OCI-LY3 (cell line): ENCODE results near the gene SHC2.

Experiments used
- H2AFZ ChIP-seq: fragments of 200-600, 300-600 bp; shearing (Covaris generic); 2 replicates; pipeline ENCODE4 v1.6.0; 2014; ENCODE audit warnings: antibody characterized with exemption, low read depth, low read length
- H3K27ac ChIP-seq: fragments of 200-600, 300-600 bp; sonication (generic); 2 replicates; pipeline ENCODE4 v1.5.1; 2014; ENCODE audit warnings: mild to moderate bottlenecking, low read length, moderate library complexity, mixed read lengths
- H3K27me3 ChIP-seq: fragments of 200-600, 300-600 bp; sonication (generic); 2 replicates; pipeline ENCODE4 v1.6.1; 2014; ENCODE audit warnings: low read depth, low read length, mixed read lengths
- H3K36me3 ChIP-seq: fragments of 200-600, 300-600 bp; sonication (generic); replicated peaks from 2 replicates; pipeline ENCODE3; 2014; ENCODE audit warnings: low read depth, low read length, mixed read lengths
- H3K4me1 ChIP-seq: fragments of 300-600, 200-600 bp; sonication (generic); 2 replicates; pipeline ENCODE4 v1.6.1; 2014; ENCODE audit warnings: low read length, mixed read lengths
- H3K4me2 ChIP-seq: fragments of 200-600, 300-600 bp; sonication (generic); 2 replicates; pipeline ENCODE4 v1.6.1; 2014; ENCODE audit warnings: low read length, mixed read lengths
- H3K4me3 ChIP-seq: fragments of 300-600, 200-600 bp; sonication (generic); 2 replicates; pipeline ENCODE4 v1.5.1; 2014; ENCODE audit warnings: antibody characterized with exemption, mild to moderate bottlenecking, low read length, moderate library complexity
- H3K79me2 ChIP-seq: fragments of 300-600, 200-600 bp; shearing (Covaris generic); 2 replicates; pipeline ENCODE4 v1.6.1; 2014; ENCODE audit warnings: mild to moderate bottlenecking, low read length, mixed read lengths
- H3K9ac ChIP-seq: fragments of 300-600, 200-600 bp; shearing (Covaris generic); 2 replicates; pipeline ENCODE4 v1.6.0; 2014; ENCODE audit warnings: mild to moderate bottlenecking, low read length, moderate library complexity
- H3K9me3 ChIP-seq: fragments of 200-600, 300-600 bp; shearing (Covaris generic); 2 replicates; pipeline ENCODE4 v1.6.1; 2014; ENCODE audit warnings: low read length, mixed read lengths; ENCODE audit not compliant: insufficient read depth
- H4K20me1 ChIP-seq: fragments of 200-600, 300-600 bp; sonication (generic); 2 replicates; pipeline ENCODE4 v1.6.1; 2016; ENCODE audit warnings: low read length, mixed read lengths; ENCODE audit not compliant: insufficient read depth
- CTCF ChIP-seq: fragments of 200-600, 300-600 bp; sonication (generic); IDR thresholded peaks from 2 replicates; pipeline ENCODE4 v1.5.1; 2014; ENCODE audit warnings: antibody characterized with exemption, low read length, low read depth
- EZH2phosphoT487 ChIP-seq: fragments of 200-600 bp; shearing (Covaris generic); IDR thresholded peaks from 2 replicates; pipeline ENCODE4 v1.6.1; 2018; ENCODE audit warnings: antibody characterized with exemption, mixed run types, low read depth

The SHC2 gene

GRCh38 chr19:439167-439900 is 21.5 kb downstream of the SHC2 start:
- no peak for TF ChIP-seq EZH2phosphoT487
- no peak for TF ChIP-seq CTCF
- no peaks in the 10 kb centered on the region for H3K27me3 ChIP-seq

DNA sequence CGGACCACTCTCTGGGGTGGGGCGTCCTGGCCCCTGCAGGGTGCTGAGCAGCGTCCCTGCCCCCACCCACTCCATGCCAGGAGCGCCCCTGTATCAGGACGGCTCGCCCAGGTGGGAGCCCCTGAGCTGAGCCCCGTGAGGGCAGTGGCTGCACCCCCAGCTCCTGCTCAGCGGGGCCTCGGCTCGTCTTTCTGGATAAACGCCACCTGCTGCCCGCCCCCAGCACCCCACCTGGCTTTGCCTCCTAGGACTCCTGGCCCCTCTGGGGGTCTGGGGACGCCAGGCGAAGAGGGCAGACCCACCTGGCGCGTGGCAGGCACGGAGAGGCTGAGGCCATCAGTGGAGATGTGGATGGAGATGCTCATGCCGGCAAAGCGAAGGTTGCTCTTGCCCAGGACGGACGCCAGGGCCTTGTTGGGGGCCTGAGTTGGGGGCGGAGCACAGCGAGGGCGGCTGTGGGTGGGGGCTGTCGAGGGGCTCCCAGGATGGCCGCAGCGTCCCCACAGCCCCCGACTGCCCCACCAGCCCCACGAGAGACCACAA is 22.3 kb downstream of the SHC2 start:
- Histone ChIP-seq H3K4me3 (no peak overlapping the region), H3K36me3 (no peaks in the 10 kb centered on the region), H3K4me1 (no peaks in the 10 kb centered on the region), H3K27ac (no peak overlapping the region), H3K4me2 (no peak overlapping the region), H3K27me3 (no peaks in the 10 kb centered on the region), H2AFZ (no peak overlapping the region), H4K20me1 (no peaks in the 10 kb centered on the region), H3K9me3 (no peaks in the 10 kb centered on the region), H3K9ac (no peak overlapping the region), H3K79me2 (no peaks in the 10 kb centered on the region)
- TF ChIP-seq EZH2phosphoT487 (no peak), CTCF (no peak)

More at GRCh38 chr19:439167-439900, 21.5 kb downstream of the SHC2 start:
- Histone ChIP-seq H3K36me3 (no peaks in the 10 kb centered on the region), H2AFZ (no peak overlapping the region), H3K79me2 (no peaks in the 10 kb centered on the region), H3K4me3 (no peak overlapping the region), H3K4me1 (no peaks in the 10 kb centered on the region), H3K9ac (no peak overlapping the region), H4K20me1 (no peaks in the 10 kb centered on the region), H3K9me3 (no peaks in the 10 kb centered on the region), H3K4me2 (no peak overlapping the region), H3K27ac (no peak overlapping the region)

- no peak overlapping the region for H3K27ac ChIP-seq
- H3K36me3 ChIP-seq, result no peaks in the 10 kb centered on the region
- H2AFZ ChIP-seq, result no peak overlapping the region
- H3K79me2 ChIP-seq, result no peaks in the 10 kb centered on the region
- H3K27me3 ChIP-seq, result no peaks in the 10 kb centered on the region
- no peaks in the 10 kb centered on the region for H3K4me1 ChIP-seq
- H3K9me3 ChIP-seq, result no peaks in the 10 kb centered on the region
- no peak overlapping the region for H3K4me2 ChIP-seq
- H3K9ac ChIP-seq, result no peak overlapping the region
- H4K20me1 ChIP-seq, result no peaks in the 10 kb centered on the region
- H3K4me3 ChIP-seq, result no peak overlapping the region
- TF ChIP-seq CTCF, result no peak
- no peak for TF ChIP-seq EZH2phosphoT487
These were observed 23.8 kb downstream of the SHC2 start for GRCh38 chr19:437041-437440.

DNA sequence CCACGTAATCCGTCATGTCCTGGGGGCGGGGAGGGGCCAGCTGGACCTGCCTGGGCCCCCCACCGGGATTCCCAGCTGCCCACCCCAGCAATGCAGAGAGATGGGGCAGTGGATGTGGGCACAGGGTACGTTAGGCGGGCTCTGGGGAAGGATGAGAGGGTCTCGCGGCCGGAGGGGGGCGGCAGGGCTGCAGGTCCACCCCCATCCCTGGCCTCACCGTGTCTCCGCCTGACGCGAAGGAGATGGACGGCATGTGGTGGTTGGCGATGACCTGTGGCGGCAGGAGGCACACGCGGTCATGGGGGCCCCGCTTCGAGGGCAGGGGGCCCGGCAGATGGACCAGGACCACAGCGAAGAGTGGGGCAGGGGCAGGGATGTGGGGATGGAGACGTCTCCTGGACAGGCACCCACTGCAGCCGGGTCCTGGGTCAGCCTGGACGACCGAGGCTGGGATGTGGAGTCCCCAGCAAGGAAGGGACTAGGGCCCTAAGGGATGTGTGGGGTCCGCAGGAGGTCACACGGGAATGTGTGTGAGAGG is 24.4 kb downstream of the SHC2 start:
- Histone ChIP-seq H2AFZ (no peak overlapping the region), H3K4me2 (no peak overlapping the region), H3K27ac (no peak overlapping the region), H3K9me3 (no peaks in the 10 kb centered on the region), H3K27me3 (no peaks in the 10 kb centered on the region), H3K4me3 (no peak overlapping the region), H3K4me1 (no peaks in the 10 kb centered on the region), H4K20me1 (no peaks in the 10 kb centered on the region), H3K9ac (no peak overlapping the region), H3K36me3 (no peaks in the 10 kb centered on the region), H3K79me2 (no peaks in the 10 kb centered on the region)
- TF ChIP-seq EZH2phosphoT487 (no peak), CTCF (no peak)
